Neural crest cell (in vitro differentiated cells): ENCODE data around the gene CRYGC. TPM values are rescaled to one million over a fixed set of nuclear protein-coding genes. Genes with fewer than 3 reads are reported as not detected.

Experiments used
- DNase-seq: peaks from one replicate; pipeline ENCODE4 v3.0.0; 2021; ENCODE audit warnings: low read depth, mixed read lengths, low spot score
- H3K27ac Mint-ChIP-seq: one replicate; pipeline ENCODE4 v1.8.0; 2021; ENCODE audit warnings: mild to moderate bottlenecking, mixed read lengths; ENCODE audit not compliant: unreplicated experiment
- H3K27me3 Mint-ChIP-seq: 2 replicates; pipeline ENCODE4 v1.8.0; 2021; ENCODE audit warnings: low read depth, mild to moderate bottlenecking, mixed read lengths
- H3K36me3 Mint-ChIP-seq: 2 replicates; pipeline ENCODE4 v1.8.0; 2021; ENCODE audit warnings: low read depth, mild to moderate bottlenecking, mixed read lengths
- H3K4me1 Mint-ChIP-seq: 2 replicates; pipeline ENCODE4 v1.8.0; 2021; ENCODE audit warnings: mixed read lengths
- H3K4me3 Mint-ChIP-seq: one replicate; pipeline ENCODE4 v1.8.0; 2021; ENCODE audit warnings: mild to moderate bottlenecking, mixed read lengths
- H3K9me3 Mint-ChIP-seq: 2 replicates; pipeline ENCODE4 v1.8.0; 2021; ENCODE audit warnings: mixed read lengths
- total RNA-seq: library from RNA; stranded (reverse); gene quantifications from 2 replicates; pipeline ENCODE4 v1.2.1, GENCODE V29; 2021
- TF ChIP-seq, protein P1 (sequence below): fragments of 200-600 bp; sonication (generic); conservative IDR thresholded peaks from 2 replicates; pipeline ENCODE4 v1.5.0; 2021; ENCODE audit warnings: antibody characterized with exemption, mild to moderate bottlenecking

Gene CRYGC
- total RNA-seq, 1 donor from 2014 or later: not detected

- Mint-ChIP-seq H3K36me3 (no peaks in the 10 kb centered on the region), H3K9me3 (no peaks in the 10 kb centered on the region), H3K4me3 (no peak overlapping the region), H3K27me3 (no peaks in the 10 kb centered on the region), H3K27ac (no peak overlapping the region), H3K4me1 (peaks cover 3% of the 10 kb centered on the region)
- TF ChIP-seq, protein P1, sequence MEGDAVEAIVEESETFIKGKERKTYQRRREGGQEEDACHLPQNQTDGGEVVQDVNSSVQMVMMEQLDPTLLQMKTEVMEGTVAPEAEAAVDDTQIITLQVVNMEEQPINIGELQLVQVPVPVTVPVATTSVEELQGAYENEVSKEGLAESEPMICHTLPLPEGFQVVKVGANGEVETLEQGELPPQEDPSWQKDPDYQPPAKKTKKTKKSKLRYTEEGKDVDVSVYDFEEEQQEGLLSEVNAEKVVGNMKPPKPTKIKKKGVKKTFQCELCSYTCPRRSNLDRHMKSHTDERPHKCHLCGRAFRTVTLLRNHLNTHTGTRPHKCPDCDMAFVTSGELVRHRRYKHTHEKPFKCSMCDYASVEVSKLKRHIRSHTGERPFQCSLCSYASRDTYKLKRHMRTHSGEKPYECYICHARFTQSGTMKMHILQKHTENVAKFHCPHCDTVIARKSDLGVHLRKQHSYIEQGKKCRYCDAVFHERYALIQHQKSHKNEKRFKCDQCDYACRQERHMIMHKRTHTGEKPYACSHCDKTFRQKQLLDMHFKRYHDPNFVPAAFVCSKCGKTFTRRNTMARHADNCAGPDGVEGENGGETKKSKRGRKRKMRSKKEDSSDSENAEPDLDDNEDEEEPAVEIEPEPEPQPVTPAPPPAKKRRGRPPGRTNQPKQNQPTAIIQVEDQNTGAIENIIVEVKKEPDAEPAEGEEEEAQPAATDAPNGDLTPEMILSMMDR: no peak
- DNase-seq: no peak
Observed at GRCh38 chr2:208135794-208136715, 6.4 kb upstream of the CRYGC start.

- no peak for DNase-seq
- Mint-ChIP-seq H3K4me3 (no peak overlapping the region), H3K36me3 (no peaks in the 10 kb centered on the region), H3K4me1 (peaks cover 3% of the 10 kb centered on the region), H3K27ac (no peak overlapping the region), H3K27me3 (no peaks in the 10 kb centered on the region), H3K9me3 (no peaks in the 10 kb centered on the region)
- TF ChIP-seq, protein P1: no peak
Observed at GRCh38 chr2:208134928-208135586, 5.4 kb upstream of the CRYGC start.

- Mint-ChIP-seq H3K4me3 (no peak overlapping the region), H3K27me3 (no peaks in the 10 kb centered on the region), H3K27ac (no peak overlapping the region), H3K9me3 (no peaks in the 10 kb centered on the region), H3K4me1 (peaks cover 8% of the 10 kb centered on the region), H3K36me3 (no peaks in the 10 kb centered on the region)
- no peak for DNase-seq
- TF ChIP-seq, protein P1: no peak
Observed at GRCh38 chr2:208130712-208131110, 1.1 kb upstream of the CRYGC start.

- H3K9me3 Mint-ChIP-seq: peaks cover 4% of the 10 kb centered on the region
- no peak for DNase-seq
- TF ChIP-seq, protein P1: no peak
- no peak overlapping the region for H3K27ac Mint-ChIP-seq
- no peaks in the 10 kb centered on the region for H3K27me3 Mint-ChIP-seq
- no peaks in the 10 kb centered on the region for H3K36me3 Mint-ChIP-seq
- no peak overlapping the region for H3K4me3 Mint-ChIP-seq
- peaks cover 8% of the 10 kb centered on the region for H3K4me1 Mint-ChIP-seq
Observed at GRCh38 chr2:208128136-208128535, 1.5 kb downstream of the CRYGC start.

- peaks cover 5% of the 10 kb centered on the region for H3K4me1 Mint-ChIP-seq
- DNase-seq: no peak
- no peak overlapping the region for H3K4me3 Mint-ChIP-seq
- TF ChIP-seq, protein P1: no peak
- no peak overlapping the region for H3K27ac Mint-ChIP-seq
- no peaks in the 10 kb centered on the region for H3K27me3 Mint-ChIP-seq
- H3K9me3 Mint-ChIP-seq: peaks cover 4% of the 10 kb centered on the region
- H3K36me3 Mint-ChIP-seq: no peaks in the 10 kb centered on the region
Observed at GRCh38 chr2:208127090-208127489, 2.5 kb downstream of the CRYGC start.
